Measurements from ENCODE around the gene PLEKHG4B.
"Not testable (repeated sequence)": the region's sequence is repeated elsewhere in the genome, so short reads cannot be mapped to it uniquely, and the experiment has no call there.

PLEKHG4B gene

DNA sequence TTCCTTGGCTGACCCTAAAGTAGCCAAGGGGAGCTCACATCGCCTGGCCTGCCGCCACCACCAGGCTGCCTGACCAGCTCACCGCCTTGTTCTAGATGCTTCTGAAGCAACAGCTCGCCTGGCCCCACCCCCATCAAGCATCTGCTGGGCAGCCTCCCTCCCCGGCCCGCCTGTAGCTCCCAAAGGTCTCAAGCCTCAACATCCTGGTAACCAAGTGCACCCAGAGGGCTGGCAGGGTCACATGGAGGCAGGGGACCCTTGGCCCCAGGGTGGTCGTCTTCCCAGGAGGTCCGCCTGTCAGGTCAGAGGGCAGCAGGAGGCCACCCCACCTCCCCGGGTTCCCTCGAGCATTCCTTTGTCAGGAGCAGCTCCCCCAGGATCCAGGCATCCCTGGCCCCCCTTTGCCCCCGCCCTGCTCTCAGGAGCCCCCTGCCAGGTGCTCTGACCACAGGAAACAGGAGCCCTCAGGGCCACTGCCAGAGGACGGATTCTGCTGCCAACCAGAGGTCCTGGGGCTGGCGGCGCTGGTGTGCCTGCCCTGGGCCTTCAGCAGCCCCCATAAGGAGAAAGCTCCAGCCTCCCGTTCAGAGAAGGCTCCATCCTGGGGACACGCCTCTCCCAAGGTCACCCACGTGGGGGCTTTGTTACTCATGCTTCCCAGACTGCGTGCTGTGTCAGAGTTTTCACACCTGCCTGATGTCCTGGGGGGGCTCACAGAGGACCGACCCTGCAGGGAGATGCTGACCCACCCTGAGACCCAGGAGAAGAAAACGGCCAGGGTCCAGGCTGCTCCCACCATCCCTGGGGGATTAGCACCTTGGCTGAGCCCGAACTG is 95.9 kb downstream of the PLEKHG4B start:
- DNase-seq (ENCODE audit: low read depth) = no peak

DNA sequence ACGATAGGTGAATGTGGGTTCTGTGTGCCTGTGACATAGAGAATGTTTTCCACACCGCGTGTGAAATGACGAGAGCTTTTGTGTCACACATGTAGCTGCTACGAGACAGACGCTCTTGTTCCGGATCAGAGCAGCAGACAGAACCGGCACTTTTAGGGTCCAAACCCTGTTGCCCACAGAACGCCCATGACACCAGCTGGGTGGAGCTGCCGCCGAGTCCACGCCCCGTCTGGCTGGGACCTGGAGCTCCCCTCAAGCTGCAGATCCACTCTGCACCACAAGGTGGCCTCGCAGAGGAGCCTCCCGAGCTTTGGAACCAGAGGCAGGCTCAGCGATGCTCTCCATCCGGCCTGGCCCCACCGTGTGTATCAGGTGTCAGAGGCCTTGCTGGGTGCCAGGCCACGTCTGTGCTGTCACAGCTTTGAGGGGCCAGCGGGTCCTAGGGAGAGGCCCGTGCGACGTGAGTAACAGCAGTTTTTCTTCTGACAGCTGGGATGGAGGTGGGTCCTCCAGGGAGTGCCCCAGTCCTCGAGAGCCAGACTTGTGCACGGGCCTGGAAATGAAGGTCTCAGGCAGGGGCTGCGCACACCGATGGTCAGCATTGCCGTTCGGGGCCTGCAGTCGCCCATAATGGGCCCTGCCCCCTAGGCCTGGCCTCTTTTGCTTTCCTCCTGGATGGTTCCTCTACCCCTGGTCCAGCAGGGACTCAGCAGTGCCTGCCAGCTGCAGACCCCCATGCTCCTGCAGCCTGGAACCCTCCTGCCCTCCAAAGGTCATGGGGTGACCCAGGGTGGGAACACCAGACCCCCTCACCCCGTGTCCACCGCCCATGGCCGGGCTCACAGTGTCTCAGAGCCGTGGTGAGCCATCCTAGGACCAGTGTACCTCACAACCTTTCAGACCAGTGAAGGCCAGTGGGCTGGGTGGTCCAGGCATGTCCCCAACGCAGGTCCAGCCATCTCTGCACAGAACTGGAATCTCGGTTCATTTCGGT is 96.8 kb downstream of the PLEKHG4B start:
- peak; percentile 30 for DNase-seq (ENCODE audit: low read depth)

DNA sequence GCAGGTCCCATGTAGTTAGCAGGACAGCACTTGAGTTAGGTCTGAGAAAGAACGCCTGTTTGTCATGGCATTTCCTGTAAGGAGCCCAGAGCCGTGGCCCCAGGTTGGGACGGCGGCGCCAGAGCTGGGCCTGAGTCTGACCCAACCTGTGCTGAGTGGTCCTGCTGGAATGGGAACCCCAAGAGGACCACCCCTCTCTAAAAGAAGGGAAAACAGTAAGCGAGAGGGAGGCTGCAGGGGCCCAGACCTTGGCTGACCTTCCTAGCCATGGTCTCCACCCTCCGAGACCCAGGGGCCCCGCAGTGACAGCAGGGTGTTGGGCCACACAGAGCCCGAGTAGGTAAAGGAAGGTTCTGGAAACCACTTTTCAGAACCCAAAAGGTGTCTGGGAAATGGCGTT is 97.5 kb downstream of the PLEKHG4B start:
- DNase-seq (ENCODE audit: low read depth) = no peak

DNA sequence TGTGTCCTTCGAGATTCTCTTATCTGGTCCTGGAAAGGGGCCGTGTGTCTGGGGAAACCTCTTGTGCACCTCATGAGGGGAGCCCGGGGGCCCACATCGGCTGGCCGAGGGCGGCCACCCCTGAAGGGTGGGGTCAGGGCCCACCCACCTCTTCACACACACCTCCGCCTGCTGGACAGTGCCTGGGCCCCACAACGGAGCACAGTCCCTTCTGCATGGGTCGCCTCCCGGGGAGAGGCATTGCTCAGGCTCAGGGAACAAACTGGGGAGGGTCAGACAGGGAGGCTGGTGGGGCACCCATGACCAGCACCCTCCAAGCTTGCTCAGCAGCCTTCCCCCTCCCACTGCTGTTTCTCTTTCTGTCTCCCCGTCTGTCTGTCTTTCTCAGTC is 98.0 kb downstream of the PLEKHG4B start:
- no peak for DNase-seq (ENCODE audit: low read depth)

DNA sequence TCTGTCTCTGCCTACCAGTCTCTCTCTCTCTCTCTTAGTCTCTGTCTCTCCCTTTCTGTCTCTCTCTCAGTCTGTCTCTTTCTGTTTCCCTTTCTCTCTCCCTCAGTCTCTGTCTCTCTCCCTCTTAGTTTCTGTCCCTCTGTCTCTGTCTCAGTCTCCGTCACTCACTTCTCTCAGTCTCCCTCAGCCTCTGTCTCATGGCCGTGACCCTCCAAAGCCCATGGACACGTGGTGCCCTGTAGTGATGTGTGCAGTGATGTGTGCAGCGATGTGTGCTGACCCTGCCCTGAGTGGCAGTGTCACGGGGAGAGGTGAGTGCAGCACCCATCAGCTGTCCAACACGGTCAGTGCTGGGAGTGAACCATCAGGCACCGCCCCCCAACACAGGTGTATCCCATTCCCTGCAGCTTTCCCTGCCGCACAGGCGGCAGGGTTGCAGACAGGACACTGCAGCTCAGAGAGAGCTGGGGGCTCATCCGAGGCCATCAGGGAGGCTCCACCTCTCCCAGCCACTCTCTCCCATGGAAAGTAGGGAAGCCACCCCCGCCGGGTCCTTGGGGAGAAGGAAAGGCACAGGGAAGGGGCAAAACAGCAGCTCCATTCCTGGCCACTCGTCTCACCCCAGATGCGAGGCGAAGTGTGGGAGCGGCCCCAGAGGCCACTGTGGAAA is 98.5 kb downstream of the PLEKHG4B start:
- no peak for DNase-seq (ENCODE audit: low read depth)

DNA sequence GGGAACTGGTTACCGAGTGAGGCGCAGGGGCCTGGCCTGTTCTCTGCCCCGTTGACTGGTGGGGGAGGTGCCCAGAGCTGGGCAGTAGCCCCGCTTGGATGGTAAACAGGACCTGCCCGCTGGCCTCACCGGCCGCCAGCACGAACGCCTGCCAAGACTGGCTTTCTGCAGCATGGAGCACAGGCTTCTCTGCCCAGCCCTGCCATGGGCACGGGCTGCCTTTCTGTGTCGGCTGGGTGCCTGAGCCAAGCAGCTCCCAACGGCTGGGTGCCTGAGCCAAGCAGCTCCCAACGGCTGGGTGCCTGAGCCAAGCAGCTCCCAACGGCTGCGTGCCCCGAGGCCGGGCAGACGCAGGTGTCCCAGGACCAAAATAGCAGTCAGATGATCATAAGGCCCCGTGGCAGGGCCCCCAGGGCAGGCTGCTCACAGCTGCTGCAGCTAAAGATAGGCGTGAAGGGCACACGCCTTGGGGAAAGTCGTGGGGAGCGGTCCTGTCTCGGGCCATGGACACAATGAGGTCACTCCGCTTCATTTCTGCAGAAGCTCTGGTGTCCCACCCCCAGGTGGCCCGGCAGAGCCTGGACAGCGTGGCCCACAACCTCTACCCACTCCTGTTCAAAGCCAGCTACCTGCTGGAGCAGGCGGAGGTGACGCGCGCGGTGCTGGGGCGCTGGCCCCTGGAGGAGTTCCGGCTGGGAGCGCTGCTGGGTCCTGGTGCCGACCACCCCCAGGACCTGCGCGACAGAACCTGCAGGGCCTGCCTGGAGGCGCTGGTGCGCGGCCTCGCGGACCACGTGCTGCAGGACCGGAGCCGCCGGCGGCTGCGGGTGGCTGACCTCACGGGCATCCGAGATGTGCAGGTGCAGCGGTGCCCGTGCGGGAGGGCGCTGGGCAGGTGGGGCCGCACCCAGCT is 99.3 kb downstream of the PLEKHG4B start, which contains the start of gene LRRC14B:
Gene LRRC14B, plus strand, starts transcription at position 460 of the 913 bp plus-strand sequence. Its CDS starts 44 bp downstream, at position 504.
- no peak for DNase-seq (ENCODE audit: low read depth)

DNA sequence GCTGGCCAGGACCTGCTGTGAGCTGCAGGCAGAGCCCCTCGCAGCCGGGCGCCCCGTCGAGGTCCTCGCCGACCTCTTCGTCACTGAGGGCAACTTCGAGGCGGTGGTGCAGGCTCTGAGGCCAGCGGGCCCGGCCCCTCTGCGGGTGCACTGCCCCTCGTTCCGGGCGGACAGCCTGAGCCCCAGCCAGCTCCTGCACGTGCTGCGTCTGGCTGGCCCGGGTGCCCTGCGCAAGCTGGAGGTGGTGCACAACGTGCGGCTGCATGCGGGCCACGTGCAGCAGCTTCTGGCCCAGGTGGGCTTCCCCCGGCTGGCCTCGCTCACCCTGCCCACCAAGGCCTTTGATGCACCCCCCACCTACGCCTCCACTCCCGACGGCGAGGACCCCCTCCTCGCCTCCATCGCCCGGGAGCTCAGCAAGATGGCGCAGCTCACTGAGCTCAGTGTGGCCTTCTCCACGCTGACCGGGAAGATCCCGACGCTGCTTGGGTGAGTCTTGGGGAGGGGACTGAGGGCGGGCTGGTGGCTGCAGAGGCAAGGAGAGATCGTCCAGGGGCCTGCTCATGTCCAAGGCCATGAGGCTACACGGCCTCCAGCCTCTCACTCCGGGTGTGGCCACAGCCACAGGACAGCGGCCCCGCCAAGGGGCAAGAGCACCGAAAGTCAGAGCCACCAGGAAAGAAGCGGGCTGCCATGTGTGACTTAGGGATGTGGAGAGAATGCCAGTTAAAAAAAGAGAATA is 100.2 kb downstream of the PLEKHG4B start:
- no peak for DNase-seq (ENCODE audit: low read depth)

DNA sequence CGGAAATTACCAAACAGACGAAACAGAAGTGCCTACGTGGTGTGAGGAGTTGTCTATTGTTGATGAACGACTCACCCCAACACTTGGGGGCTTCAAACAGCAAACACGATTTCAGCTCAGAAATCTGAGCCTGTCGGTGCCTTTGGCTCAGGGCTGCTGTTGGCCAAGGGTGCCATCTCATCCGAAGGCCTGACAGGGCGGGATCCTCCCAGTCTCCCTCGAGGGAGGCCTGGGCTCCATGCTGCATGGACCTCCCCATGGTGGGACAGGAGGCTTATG is 100.7 kb downstream of the PLEKHG4B start:
- no peak for DNase-seq (ENCODE audit: low read depth)

DNA sequence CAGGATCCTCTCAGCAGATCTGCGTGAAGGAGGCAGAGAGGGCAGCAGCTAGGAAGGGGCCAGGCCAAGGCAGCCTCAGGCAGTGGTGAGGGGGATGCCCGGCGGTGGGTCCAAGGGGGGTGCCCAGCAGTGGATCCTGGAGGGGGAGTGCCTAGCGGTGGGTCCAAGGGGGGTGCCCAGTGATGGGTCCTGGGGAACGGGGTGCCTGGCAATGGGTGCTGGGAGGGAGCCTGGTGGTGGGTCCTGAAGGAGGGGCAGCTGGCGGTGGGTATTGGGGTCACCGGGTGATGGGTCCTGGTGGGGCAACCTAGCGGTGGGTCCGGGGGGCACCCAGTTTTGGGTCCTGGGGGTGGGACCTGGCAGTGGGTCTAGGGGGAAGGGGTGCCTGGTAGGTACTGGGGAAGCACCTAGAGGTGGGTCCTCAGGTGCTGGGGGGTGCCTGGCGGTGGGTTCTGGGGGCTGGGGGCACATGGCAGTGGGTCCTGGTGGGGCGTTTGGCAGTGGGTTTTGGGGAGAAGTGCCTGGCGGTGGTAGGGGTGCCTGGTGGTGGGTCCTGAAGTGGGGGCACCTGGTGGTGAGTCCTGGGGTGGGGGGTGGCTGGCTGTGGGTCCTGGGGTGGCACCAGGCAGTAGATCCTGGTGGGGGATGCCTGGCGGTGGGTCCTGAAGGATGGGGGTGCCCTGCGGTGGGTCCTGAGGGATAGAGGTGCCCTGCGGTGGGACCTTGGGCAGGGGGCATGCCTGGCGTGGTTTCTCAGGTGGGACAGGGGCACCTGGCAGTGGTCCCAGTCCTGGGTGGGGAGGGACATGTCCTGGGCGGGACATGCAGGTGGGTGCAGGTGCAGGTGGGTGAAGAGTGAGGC is 101.2 kb downstream of the PLEKHG4B start:
- no peak for DNase-seq (ENCODE audit: low read depth)

DNA sequence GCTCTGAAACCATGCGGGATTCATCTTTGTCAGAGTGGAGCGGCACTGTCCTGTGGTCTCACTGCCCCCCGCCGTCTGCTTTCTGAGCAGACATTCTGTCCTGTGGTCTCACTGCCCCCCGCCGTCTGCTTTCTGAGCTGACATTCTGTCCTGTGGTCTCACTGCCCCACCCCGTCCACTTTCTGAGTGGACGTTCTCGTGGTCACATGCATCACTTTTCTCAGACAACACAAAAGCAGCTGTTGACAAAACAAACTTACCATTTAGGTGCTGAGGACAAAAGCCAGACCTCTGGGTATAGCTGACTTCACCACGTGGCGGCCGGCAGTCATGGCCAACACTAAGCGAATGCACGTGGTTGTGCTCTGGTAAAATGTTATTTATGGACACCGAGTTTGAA is 102.1 kb downstream of the PLEKHG4B start:
- DNase-seq (ENCODE audit: low read depth) = no peak

DNA sequence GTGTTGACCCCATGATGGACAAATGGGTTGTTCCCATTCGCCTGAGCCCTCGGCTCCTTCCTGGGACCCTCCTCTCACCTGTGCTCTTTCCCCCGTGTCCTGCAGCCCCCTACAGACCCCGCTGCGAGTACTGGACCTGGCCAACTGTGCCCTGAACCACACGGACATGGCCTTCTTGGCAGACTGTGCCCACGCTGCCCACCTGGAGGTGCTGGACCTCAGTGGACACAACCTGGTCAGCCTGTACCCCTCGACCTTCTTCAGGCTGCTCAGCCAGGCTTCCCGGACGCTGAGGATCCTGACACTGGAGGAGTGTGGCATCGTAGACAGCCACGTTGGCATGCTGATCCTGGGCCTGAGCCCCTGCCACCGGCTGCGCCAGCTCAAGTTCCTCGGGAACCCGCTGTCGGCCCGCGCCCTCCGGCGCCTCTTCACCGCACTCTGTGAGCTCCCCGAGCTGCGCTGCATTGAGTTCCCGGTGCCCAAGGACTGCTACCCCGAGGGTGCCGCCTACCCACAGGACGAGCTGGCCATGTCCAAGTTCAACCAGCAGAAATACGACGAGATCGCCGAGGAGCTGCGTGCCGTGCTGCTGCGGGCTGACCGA is 102.7 kb downstream of the PLEKHG4B start:
- no peak for DNase-seq (ENCODE audit: low read depth)

DNA sequence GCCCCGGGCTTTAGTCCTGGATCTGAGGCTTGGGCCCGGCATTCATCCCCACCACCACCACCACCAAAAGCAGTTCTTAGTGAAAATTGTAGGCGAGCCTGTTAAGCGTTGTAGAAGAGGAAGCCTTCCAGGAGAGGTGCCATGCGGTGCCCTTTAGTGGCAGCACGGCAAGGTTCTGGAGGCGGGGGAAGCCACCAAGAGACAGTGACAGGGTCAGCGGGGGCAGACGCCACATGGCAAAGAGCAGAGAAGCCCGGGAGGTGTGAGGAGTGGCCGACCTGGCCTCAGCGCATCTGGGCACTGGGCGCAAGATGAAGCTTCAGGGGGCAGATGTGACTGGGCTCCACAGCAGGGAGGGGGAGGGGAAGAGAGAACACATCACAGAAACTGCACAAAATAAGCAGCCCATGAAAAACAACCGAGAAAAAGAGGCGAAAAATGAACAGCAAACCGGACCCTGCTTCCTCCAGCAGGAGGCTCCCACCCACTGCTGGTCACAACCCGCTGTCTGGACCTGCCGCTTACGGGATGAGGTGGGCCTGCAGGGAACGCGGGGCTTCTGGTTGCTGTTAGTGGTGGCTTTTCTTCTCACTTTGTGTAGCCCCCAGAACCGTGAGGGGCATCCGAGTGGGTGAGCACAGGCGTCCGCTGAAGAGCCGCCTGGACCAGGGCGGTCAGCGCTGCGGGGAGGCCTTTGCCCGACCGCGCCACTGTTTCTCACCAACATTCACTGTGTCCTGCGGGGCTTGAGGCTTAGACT is 103.6 kb downstream of the PLEKHG4B start:
- no peak for DNase-seq (ENCODE audit: low read depth)

DNA sequence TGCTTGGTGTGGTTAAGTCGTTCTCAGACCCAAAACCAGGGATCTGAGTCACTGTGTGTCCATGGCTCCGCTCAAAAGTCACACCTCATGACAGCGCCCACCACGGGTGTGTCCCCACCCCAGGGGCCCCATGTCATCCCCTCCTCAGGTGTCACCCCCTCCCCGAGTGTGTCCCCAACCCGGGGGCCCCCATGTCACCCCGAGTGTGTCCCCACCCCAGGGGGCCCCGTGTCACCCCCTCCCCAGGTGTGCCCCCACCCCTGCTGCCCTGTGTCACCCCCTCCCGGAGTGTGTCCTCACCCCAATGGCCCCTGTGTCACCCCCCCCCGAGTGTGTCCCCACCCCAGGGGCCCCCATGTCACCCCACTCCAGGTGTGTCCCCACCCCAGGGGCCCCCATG is 104.4 kb downstream of the PLEKHG4B start:
- DNase-seq (ENCODE audit: low read depth) = no peak

DNA sequence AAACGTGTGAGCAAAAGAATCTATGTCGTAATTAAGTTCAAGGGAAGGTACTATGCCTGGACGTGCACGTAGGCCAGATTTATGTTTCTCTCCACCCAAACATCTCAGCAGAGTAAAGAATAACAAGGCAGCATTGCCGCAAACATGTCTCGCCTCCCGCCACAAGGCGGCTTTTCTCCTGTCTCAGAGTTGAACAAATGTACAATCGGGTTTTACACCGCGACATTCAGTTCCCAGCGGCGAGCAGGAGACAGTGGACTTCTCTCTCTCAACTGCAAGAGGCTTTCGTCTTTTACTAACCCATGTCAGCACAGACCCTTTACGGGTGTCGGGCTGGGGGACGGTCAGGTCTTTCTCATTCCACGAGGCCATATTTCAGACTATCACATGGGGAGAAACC is 105.1 kb downstream of the PLEKHG4B start:
- DNase-seq (ENCODE audit: low read depth) = not testable (repeated sequence)

DNA sequence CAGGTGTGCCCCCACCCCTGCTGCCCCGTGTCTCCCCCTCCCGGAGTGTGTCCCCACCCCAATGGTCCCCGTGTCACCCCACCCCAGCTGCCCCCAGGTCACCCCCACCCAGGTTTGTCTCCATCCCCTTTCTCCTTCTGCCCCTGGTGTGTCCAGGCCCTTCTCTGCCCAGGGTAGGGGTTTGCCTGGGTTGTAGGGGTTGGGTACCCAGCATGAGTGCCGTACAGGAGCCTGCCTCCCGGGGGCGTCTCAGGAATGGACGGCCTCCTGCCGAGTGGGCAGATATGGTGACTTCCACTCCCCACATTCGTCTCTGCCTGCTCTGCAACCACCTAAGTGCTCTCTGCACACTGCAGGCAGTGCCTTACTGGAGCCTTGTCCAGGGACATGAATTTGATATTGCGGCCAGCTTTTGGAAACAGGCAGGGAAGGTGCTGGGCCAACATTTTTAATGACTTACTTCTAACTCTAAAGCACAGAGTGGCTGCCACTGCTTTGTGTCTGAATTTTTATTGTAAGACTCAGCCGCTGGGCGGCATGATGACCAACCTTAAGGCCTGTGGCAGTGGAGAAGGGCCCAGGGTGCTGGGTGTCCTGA is 106.0 kb downstream of the PLEKHG4B start:
- DNase-seq (ENCODE audit: low read depth) = no peak

DNA sequence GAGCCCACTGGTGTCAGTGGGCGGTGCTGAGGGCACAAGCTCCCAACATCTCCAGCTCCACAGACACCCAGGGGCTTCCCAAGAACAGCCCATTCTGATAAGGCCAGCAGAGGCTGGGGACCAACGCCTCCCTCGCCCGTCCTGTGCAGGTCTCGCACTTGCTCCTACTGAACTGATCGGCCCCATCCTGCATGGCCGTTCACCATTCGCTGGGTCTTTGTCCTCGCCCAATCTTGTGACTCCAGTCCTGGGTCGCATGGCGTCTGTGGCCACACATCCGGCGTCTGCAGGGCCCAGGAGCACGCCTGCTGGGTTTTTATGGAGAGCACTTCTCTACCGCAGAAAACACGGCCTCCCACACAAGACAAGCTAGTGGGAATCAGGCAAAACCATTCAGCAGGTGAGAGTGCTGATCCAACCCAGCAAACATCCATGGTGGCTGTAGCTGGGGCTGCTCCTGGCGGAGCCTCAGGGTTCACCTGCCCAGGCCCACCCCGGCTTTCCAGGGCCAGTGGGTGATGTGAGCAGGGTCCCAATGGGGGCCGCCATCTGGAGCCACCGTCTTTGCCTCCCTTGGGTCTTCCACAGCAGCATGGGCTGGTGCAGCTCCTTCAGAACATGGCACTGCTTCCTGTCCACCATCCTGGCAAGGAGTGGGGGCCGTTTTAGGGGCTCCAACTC is 106.7 kb downstream of the PLEKHG4B start:
- DNase-seq (ENCODE audit: low read depth) = no peak

DNA sequence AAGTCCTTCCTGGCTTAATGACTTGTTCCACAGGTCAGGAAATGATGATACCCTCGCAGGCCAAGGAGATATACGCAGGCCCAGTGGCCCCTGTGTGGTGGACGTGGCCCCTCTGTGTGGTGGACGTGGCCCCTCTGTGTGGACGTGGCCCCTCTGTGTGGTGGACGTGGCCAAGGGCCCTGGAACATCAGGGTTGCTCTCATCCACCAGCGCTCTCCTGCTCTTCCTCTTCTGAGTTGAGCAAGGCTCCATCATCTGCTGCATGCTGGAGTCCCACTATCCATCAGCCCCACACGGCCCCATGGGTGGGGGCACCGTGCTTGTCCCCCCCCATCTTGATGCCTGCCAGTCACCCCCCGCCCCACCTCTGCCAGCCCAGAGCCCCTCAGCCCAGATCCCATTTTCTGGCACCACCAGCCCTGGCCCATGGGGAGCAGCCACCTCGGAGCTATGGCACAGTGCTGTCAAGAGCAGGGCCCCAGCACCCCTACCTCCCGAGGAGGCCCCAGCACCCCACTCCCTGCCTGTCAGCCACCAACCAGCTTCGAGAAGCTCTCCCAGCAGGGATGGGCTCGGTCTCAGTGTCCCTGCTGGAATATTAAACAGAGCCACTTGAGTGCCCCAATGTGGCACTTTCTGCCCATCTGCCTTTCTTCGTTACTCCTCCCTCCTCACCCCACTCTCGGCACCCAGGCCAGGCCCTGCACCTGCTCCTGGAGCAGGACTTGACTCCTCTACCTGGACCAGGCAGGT is 107.4 kb downstream of the PLEKHG4B start:
- no peak for DNase-seq (ENCODE audit: low read depth)

Data from non-pigmented ciliary epithelial cell (primary cell).